CD4-positive, alpha-beta T cell treated with Interferon gamma for 1 hour (primary cell): ENCODE results near the gene DGKZ.

Source experiments
- DNase-seq: peaks from one replicate; pipeline ENCODE4 v3.0.0-alpha.2; 2020

DGKZ gene

GRCh38 chr11:46345881-46346484 lies 1.3 kb upstream of the DGKZ start:
- no peak for DNase-seq

- no peak for DNase-seq
These were observed 511 bp downstream of the DGKZ start for GRCh38 chr11:46347637-46348311.

- peak; percentile 54 for DNase-seq
These were observed 1.5 kb downstream of the DGKZ start for GRCh38 chr11:46348566-46349401.

- DNase-seq: no peak
These were observed 3.4 kb downstream of the DGKZ start for GRCh38 chr11:46350695-46351094.

GRCh38 chr11:46351148-46351547 lies 3.9 kb downstream of the DGKZ start:
- DNase-seq: no peak

GRCh38 chr11:46351606-46352005 lies 4.3 kb downstream of the DGKZ start:
- no peak for DNase-seq

GRCh38 chr11:46352063-46352841 lies 5.0 kb downstream of the DGKZ start:
- peak; percentile 77 for DNase-seq

GRCh38 chr11:46353698-46354097 lies 6.4 kb downstream of the DGKZ start:
- no peak for DNase-seq

- no peak for DNase-seq
These were observed 9.7 kb downstream of the DGKZ start for GRCh38 chr11:46356924-46357482.

- no peak for DNase-seq
These were observed 10.2 kb downstream of the DGKZ start for GRCh38 chr11:46357483-46357936.

- DNase-seq: no peak
These were observed 12.7 kb downstream of the DGKZ start for GRCh38 chr11:46359953-46360352.

- no peak for DNase-seq
These were observed 13.6 kb downstream of the DGKZ start for GRCh38 chr11:46360878-46361277.

GRCh38 chr11:46361283-46362155 lies 14.3 kb downstream of the DGKZ start:
- DNase-seq: peak; percentile 58

- no peak for DNase-seq
These were observed 15.1 kb downstream of the DGKZ start for GRCh38 chr11:46362156-46363030.

- DNase-seq: peak; percentile 59
These were observed 15.8 kb downstream of the DGKZ start for GRCh38 chr11:46363031-46363407.

- no peak for DNase-seq
These were observed 16.3 kb downstream of the DGKZ start for GRCh38 chr11:46363455-46364005.

- DNase-seq: no peak
These were observed 16.8 kb downstream of the DGKZ start for GRCh38 chr11:46364056-46364455.

- no peak for DNase-seq
These were observed 17.5 kb downstream of the DGKZ start for GRCh38 chr11:46364791-46365190.

- no peak for DNase-seq
These were observed 19.0 kb downstream of the DGKZ start for GRCh38 chr11:46366260-46366659.

GRCh38 chr11:46366661-46367161 lies 19.4 kb downstream of the DGKZ start:
- DNase-seq: no peak
